Ishikawa (cell line): ENCODE measurements around the gene CACNA1C.

ENCODE experiments used
- EGR1 ChIP-seq: IDR thresholded peaks from 2 replicates; pipeline ENCODE4 v1.6.1; 2012
- EP300 ChIP-seq: IDR thresholded peaks from 2 replicates; pipeline ENCODE4 v1.6.1; 2012; ENCODE audit warnings: borderline replicate concordance
- FOXM1 ChIP-seq: IDR thresholded peaks from 2 replicates; pipeline ENCODE4 v1.6.1; 2012; ENCODE audit warnings: low read depth, borderline replicate concordance
- RAD21 ChIP-seq: IDR thresholded peaks from 2 replicates; pipeline ENCODE4 v1.6.1; 2012; ENCODE audit warnings: low read depth
- YY1 ChIP-seq: IDR thresholded peaks from 2 replicates; pipeline ENCODE4 v1.6.1; 2012; ENCODE audit warnings: low read depth
- TF ChIP-seq, protein P1 (sequence below): IDR thresholded peaks from 2 replicates; pipeline ENCODE4 v1.6.1; 2012
- TF ChIP-seq, protein P2 (sequence below): IDR thresholded peaks from 2 replicates; pipeline ENCODE4 v1.6.1; 2012; ENCODE audit warnings: low read depth, mild to moderate bottlenecking
- TF ChIP-seq, protein P3 (sequence below): IDR thresholded peaks from 2 replicates; pipeline ENCODE4 v1.6.1; 2012

DNA sequence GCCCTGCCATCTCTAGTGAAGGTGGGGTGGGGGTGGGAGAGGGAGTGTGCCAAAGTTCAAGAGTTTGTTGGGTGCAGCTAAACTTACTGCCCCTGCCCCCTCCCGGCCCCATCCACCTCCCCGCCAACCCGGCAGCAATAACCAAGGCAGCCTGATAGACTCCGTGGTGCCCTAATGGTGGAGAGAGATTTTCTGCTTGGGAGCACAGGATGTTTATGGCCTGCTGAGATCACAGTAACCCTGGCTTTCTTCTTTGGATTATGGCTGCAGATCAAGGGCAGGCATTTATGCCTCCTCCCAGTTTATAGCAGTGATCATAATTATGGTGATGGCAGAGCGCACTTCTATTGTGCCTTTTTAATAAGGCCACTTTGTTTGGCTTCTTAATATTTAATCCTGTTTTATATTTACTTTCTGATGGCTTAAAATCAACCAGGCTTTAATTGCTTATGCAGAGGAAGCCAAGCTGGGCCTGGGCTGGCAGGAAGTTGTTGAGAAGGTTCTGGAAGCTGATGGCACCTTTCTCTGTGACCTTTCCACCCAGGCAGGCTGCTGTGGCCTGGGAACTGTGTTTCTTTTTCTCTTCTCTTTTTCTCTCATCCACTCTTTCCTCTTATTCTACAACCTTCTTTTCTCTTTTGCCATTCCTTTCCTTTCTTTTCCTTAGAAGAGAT is 485.2 kb downstream of the CACNA1C start:
- TF ChIP-seq, protein P1, sequence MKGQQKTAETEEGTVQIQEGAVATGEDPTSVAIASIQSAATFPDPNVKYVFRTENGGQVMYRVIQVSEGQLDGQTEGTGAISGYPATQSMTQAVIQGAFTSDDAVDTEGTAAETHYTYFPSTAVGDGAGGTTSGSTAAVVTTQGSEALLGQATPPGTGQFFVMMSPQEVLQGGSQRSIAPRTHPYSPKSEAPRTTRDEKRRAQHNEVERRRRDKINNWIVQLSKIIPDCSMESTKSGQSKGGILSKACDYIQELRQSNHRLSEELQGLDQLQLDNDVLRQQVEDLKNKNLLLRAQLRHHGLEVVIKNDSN = no peak
- TF ChIP-seq, protein P2, sequence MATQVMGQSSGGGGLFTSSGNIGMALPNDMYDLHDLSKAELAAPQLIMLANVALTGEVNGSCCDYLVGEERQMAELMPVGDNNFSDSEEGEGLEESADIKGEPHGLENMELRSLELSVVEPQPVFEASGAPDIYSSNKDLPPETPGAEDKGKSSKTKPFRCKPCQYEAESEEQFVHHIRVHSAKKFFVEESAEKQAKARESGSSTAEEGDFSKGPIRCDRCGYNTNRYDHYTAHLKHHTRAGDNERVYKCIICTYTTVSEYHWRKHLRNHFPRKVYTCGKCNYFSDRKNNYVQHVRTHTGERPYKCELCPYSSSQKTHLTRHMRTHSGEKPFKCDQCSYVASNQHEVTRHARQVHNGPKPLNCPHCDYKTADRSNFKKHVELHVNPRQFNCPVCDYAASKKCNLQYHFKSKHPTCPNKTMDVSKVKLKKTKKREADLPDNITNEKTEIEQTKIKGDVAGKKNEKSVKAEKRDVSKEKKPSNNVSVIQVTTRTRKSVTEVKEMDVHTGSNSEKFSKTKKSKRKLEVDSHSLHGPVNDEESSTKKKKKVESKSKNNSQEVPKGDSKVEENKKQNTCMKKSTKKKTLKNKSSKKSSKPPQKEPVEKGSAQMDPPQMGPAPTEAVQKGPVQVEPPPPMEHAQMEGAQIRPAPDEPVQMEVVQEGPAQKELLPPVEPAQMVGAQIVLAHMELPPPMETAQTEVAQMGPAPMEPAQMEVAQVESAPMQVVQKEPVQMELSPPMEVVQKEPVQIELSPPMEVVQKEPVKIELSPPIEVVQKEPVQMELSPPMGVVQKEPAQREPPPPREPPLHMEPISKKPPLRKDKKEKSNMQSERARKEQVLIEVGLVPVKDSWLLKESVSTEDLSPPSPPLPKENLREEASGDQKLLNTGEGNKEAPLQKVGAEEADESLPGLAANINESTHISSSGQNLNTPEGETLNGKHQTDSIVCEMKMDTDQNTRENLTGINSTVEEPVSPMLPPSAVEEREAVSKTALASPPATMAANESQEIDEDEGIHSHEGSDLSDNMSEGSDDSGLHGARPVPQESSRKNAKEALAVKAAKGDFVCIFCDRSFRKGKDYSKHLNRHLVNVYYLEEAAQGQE = no peak
- TF ChIP-seq EGR1 (no peak), RAD21 (no peak), YY1 (no peak), FOXM1 (no peak), EP300 (no peak)
- TF ChIP-seq, protein P3, sequence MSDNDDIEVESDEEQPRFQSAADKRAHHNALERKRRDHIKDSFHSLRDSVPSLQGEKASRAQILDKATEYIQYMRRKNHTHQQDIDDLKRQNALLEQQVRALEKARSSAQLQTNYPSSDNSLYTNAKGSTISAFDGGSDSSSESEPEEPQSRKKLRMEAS = no peak
